Motor neuron (in vitro differentiated cells): Measurements from ENCODE around the gene TOM1. TPM values are rescaled to one million over a fixed set of nuclear protein-coding genes. Genes with fewer than 3 reads are reported as not detected.

ENCODE experiments used
- ATAC-seq, 8 experiments: fragments of 200-7000 bp; cut with Tn5 transposase; replicated peaks in 6 of 8; 2 replicates each; pipeline ENCODE4 v1.8.0; 2021; ENCODE audit warnings: mild to moderate bottlenecking in 8 of 8, moderate library complexity in 8 of 8
- H3K27ac ChIP-seq, 2 donors: fragments of 250-450 bp; sonication (Bioruptor Pico); 2 replicates each; pipeline ENCODE4 v1.9.0; 2021; ENCODE audit warnings: antibody characterized with exemption in 2 of 2, mild to moderate bottlenecking in 2 of 2, moderate library complexity in 1 of 2
- H3K4me1 ChIP-seq, 2 donors: fragments of 250-450 bp; sonication (Bioruptor Pico); replicated peaks in 1 of 2; 2 replicates each; pipeline ENCODE4 v1.6.1; 2021; ENCODE audit warnings: antibody characterized with exemption in 2 of 2, mild to moderate bottlenecking in 2 of 2, moderate library complexity in 1 of 2
- H3K4me3 ChIP-seq, 5 donors: fragments of 250-450 bp; sonication (Bioruptor Pico); 2 replicates each; pipeline ENCODE4 v1.9.0; 2021; ENCODE audit warnings: antibody characterized with exemption in 5 of 5, mild to moderate bottlenecking in 5 of 5, moderate library complexity in 4 of 5
- WGBS, 10 experiments: fragments of 450-650 bp; shearing (Covaris generic); methylation state at CpG; one replicate each; pipeline ENCODE4 v1.0.0; 2022; 5-methylcytosine and 5-hydroxymethylcytosine counted together
- in situ Hi-C, 9 experiments: fragments of 400-800 bp; cut with MboI; loops; one replicate each; pipeline ENCODE4 v1.15.0; 2021; ENCODE audit warnings: low sequenced_read_pairs in 9 of 9, low pct_unique_long_range_greater_than_20kb in 2 of 9; ENCODE audit not compliant: unreplicated experiment in 9 of 9
- total RNA-seq, 8 experiments: library from RNA; unstranded; fragments of 300-600 nt; gene quantifications; 2 replicates each; pipeline versions ENCODE4 v1.2.3 to v1.2.4, GENCODE V29; 2022

The TOM1 gene
- total RNA-seq, 8 experiments from 2014 or later: 17.8 to 52.3 (median 32.7) TPM

- Histone ChIP-seq H3K27ac (no peak overlapping the region), H3K4me1 (peaks cover 17 to 21% of the 10 kb centered on the region in 2 donors), H3K4me3 (no peak overlapping the region)
- in situ Hi-C loops: no loop called here
- ATAC-seq: no peak
- 67 to 100% (median 92%) methylated on average over 1 to 3 of the region's 3 CpGs; no CpG with 5 or more reads in 3 of the 10 experiments for WGBS, 10 experiments
Observed at GRCh38 chr22:35378621-35379020, 78.9 kb downstream of the TOM1 start.

DNA sequence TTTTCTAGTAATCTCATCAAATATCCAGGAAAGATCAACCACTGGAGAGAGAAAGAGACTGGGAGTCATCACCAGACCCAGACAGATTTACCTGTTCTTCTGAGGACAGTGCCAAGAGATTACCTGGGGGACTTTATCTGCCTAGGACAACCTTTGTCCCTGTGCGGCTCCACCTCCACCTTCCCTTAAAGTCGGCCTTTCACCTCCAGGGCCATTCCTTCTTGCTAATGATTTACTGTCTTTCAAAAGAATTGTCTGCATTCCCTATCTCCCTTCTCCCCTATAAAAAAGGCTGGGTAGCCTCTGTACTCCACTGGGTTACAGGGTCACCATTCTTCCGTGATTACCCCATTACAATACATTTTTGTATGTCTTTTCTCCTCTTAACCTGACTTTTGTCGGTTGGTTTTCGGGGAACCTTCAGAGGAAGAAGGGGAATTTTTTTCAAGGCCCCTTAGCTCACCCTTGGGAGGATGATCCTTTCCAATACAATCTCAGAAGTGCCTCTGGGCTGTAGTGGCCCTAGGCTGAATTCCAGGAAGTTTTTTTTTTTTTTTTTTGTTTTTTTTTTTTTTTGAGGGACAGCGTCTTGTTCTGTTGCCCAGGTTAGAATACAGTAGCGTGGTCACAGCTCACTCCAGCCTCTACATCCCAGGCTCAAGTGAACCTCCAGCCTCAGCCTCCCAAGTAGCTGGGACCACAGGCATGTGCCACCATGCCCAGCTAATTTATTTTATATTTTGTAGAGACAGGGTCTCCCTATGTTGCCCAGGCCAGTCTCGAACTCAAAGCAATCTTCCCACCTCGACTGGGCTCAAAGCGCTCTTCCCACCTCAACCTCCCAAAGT is 79.7 kb downstream of the TOM1 start:
- Histone ChIP-seq H3K27ac (no peak overlapping the region), H3K4me1 (peaks cover 17 to 21% of the 10 kb centered on the region in 2 donors), H3K4me3 (no peak overlapping the region)
- ATAC-seq: no peak
- 17 to 90% (median 57%) methylated on average over 2 to 8 of the region's 10 CpGs for WGBS, 10 experiments
- in situ Hi-C loops: no loop called here

DNA sequence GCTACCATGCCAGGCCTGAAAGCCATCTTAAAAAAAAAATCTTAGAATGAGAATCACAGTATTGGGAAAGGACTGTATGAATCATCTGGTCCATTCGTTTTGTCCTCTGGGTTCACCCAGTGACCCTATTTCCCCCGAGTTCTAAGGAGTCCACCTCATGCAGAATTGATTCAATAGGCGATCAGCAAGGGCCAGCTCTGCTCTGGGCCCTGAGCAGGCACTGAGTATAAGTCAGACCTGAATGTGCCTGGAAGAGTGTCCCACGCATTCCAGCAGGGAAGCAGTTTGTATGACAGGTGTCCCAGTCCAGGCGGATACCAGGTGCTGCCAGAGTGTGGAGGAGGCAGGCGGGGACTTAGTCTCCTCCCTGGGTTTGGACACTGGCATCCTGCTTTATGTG is 80.3 kb downstream of the TOM1 start:
- 75 to 95% (median 78%) methylated on average over 2 to 5 of the region's 6 CpGs; no CpG with 5 or more reads in 4 of the 10 experiments for WGBS, 10 experiments
- Histone ChIP-seq H3K4me1 (peaks cover 17 to 21% of the 10 kb centered on the region in 2 donors), H3K4me3 (no peak overlapping the region), H3K27ac (no peak overlapping the region)
- in situ Hi-C loops: no loop called here
- no peak for ATAC-seq

- peak; percentile 80 to 93 (median 90) for ATAC-seq
- in situ Hi-C loops: no loop called here
- WGBS, 10 experiments: 0 to 100% (median 20%) methylated on average over 1 to 3 of the region's 47 CpGs; no CpG with 5 or more reads in 6 of the 10 experiments
- no peak within 1 kb of the TSS for H3K27ac ChIP-seq
- peaks cover 17 to 21% of the 10 kb centered on the region in 2 donors for H3K4me1 ChIP-seq
- peak within 1 kb of the TSS; percentile 36 to 48 (median 39) for H3K4me3 ChIP-seq
Observed at GRCh38 chr22:35380537-35381423, 81.1 kb downstream of the TOM1 start, which contains the start of gene HMOX1. HMOX1 (plus strand) TSS chr22:35381096; CDS start chr22:35381174, 78 bp downstream.

GRCh38 chr22:35381424-35382009 is 81.8 kb downstream of the TOM1 start:
- 0 to 83% (median 31%) methylated on average over 1 to 4 of the region's 5 CpGs; no CpG with 5 or more reads in 4 of the 10 experiments for WGBS, 10 experiments
- peak overlapping the region; percentile 36 to 48 (median 39) for H3K4me3 ChIP-seq
- peak in 2 of 8 experiments; percentile 1 to 4 for ATAC-seq
- in situ Hi-C loops: no loop called here
- no peak overlapping the region for H3K27ac ChIP-seq
- peaks cover 13 to 17% of the 10 kb centered on the region in 2 donors for H3K4me1 ChIP-seq

- peaks cover 4 to 8% of the 10 kb centered on the region in 2 donors for H3K4me1 ChIP-seq
- no peak overlapping the region for H3K4me3 ChIP-seq
- 40 to 100% (median 81%) methylated on average over 1 to 3 of the region's 3 CpGs; no CpG with 5 or more reads in 1 of the 10 experiments for WGBS, 10 experiments
- in situ Hi-C loops: no loop called here
- no peak for ATAC-seq
- no peak overlapping the region for H3K27ac ChIP-seq
Observed at GRCh38 chr22:35383679-35384071, 84.0 kb downstream of the TOM1 start.

GRCh38 chr22:35384527-35384926 is 84.8 kb downstream of the TOM1 start:
- Histone ChIP-seq H3K4me3 (no peak overlapping the region), H3K4me1 (peaks cover 4 to 8% of the 10 kb centered on the region in 2 donors), H3K27ac (no peak overlapping the region)
- WGBS, 10 experiments: 0 to 100% (median 92%) methylated on average over 1 to 2 of the region's 4 CpGs; no CpG with 5 or more reads in 7 of the 10 experiments
- in situ Hi-C loops: no loop called here
- ATAC-seq: no peak

DNA sequence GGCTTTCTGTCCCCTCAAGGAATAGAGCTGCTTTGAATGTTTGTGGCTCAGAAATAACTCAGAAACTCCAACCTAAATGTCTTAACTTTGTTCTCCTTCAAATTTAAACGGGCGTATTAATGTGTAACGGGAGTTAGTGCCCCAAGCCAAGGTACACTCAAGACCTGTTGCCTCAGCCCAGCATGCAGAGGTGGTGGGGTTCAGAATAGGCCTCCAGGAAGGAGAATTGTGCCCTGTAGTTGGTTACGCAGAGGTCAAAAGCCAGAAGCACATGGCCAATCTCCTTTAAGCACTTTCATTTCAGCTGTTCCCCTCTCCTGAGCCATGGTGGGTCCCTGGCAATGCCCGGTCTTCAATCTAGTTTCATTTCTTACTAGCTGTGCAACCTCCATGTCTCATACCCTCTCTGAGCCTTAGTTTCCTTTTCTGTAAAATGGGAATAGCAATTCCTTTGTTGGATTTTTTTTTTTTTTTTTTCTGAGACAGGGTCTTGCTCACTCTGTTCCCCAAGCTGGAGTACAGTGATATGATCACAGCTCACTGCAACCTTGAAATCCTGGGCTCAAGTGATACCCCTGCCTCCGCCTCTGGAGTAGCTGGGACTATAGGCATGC is 85.4 kb downstream of the TOM1 start:
- H3K4me3 ChIP-seq: no peak overlapping the region
- in situ Hi-C loops: no loop called here
- no peak overlapping the region for H3K27ac ChIP-seq
- no peak for ATAC-seq
- H3K4me1 ChIP-seq: peaks cover 4 to 8% of the 10 kb centered on the region in 2 donors
- 72 to 100% (median 87%) methylated on average over 1 to 6 of the region's 6 CpGs; no CpG with 5 or more reads in 1 of the 10 experiments for WGBS, 10 experiments

DNA sequence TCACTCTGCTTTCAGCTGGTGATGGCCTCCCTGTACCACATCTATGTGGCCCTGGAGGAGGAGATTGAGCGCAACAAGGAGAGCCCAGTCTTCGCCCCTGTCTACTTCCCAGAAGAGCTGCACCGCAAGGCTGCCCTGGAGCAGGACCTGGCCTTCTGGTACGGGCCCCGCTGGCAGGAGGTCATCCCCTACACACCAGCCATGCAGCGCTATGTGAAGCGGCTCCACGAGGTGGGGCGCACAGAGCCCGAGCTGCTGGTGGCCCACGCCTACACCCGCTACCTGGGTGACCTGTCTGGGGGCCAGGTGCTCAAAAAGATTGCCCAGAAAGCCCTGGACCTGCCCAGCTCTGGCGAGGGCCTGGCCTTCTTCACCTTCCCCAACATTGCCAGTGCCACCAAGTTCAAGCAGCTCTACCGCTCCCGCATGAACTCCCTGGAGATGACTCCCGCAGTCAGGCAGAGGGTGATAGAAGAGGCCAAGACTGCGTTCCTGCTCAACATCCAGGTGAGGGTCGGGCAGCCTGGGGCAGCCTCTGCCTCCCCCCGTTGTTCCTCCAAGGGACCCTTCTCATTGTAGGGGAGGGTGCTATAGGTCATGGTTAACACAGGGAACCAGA is 87.1 kb downstream of the TOM1 start:
- H3K4me1 ChIP-seq: no peaks in the 10 kb centered on the region
- 85 to 100% (median 100%) methylated on average over 1 to 4 of the region's 19 CpGs; no CpG with 5 or more reads in 7 of the 10 experiments for WGBS, 10 experiments
- no peak overlapping the region for H3K4me3 ChIP-seq
- in situ Hi-C loops: no loop called here
- H3K27ac ChIP-seq: no peak overlapping the region
- ATAC-seq: peak in 2 of 8 experiments; percentile 15 to 21

GRCh38 chr22:35390933-35391332 is 91.2 kb downstream of the TOM1 start:
- Histone ChIP-seq H3K4me3 (no peak overlapping the region), H3K4me1 (no peaks in the 10 kb centered on the region), H3K27ac (no peak overlapping the region)
- no peak for ATAC-seq
- WGBS, 10 experiments: 60 to 100% (median 96%) methylated on average over 1 to 4 of the region's 5 CpGs; no CpG with 5 or more reads in 3 of the 10 experiments
- in situ Hi-C loops: no loop called here

- ATAC-seq: peak in 1 of 8 experiments; percentile 3
- no peak overlapping the region for H3K27ac ChIP-seq
- H3K4me1 ChIP-seq: peaks cover 0 to 7% of the 10 kb centered on the region in 2 donors
- in situ Hi-C loops: no loop called here
- WGBS, 10 experiments: 60 to 100% (median 84%) methylated on average over 1 to 2 of the region's 2 CpGs; no CpG with 5 or more reads in 4 of the 10 experiments
- H3K4me3 ChIP-seq: no peak overlapping the region
Observed at GRCh38 chr22:35392357-35392756, 92.7 kb downstream of the TOM1 start.
